Sigmoid colon (tissue), 7 donors: Measurements from ENCODE around the gene CR1. TPM values are rescaled to one million over a fixed set of nuclear protein-coding genes. Genes with fewer than 3 reads are reported as not detected.

ENCODE experiments used
- DNase-seq: peaks from one replicate; pipeline ENCODE4 v3.0.0-alpha.2; 2019
- H3K27ac ChIP-seq, 4 donors: fragments of 200-600 bp; sonication (generic); one replicate each; pipeline ENCODE4 v1.5.1; 2016 to 2019; ENCODE audit warnings: mild to moderate bottlenecking in 1 of 4
- H3K27me3 ChIP-seq, 3 donors: fragments of 200-600 bp; sonication (generic); one replicate each; pipeline ENCODE4 v1.5.1; 2019; ENCODE audit warnings: mild to moderate bottlenecking in 1 of 3
- H3K36me3 ChIP-seq, 4 donors: fragments of 200-600 bp; sonication (generic); one replicate each; pipeline ENCODE4 v1.5.1; 2016 to 2019
- H3K4me1 ChIP-seq, 4 donors: fragments of 200-600 bp; sonication (generic); one replicate each; pipeline ENCODE4 v1.5.1; 2017 to 2019
- H3K4me3 ChIP-seq, 4 donors: fragments of 200-600 bp; sonication (generic); one replicate each; pipeline ENCODE4 v1.5.1; 2017 to 2019; ENCODE audit warnings: mild to moderate bottlenecking in 2 of 4, moderate library complexity in 1 of 4
- H3K9me3 ChIP-seq, 4 donors: fragments of 200-600 bp in 3 of 4; sonication (generic) in 3 of 4; one replicate each; pipeline versions ENCODE4 v1.5.1 to v1.6.1; 2013 to 2019
- CTCF ChIP-seq, 4 experiments: fragments of 450-650 bp in 3 of 4; fragments of 200-600 bp in 1 of 4; IDR thresholded peaks; one replicate each; pipeline ENCODE4 v1.5.1; 2016 to 2019; ENCODE audit warnings: antibody characterized with exemption in 4 of 4, mild to moderate bottlenecking in 3 of 4, moderate library complexity in 2 of 4
- EP300 ChIP-seq, 4 donors: sonication (generic); formaldehyde crosslinking; IDR thresholded peaks; one replicate each; pipeline ENCODE4 v1.6.1; 2017; ENCODE audit warnings: antibody characterized with exemption in 4 of 4
- POLR2A ChIP-seq, 2 donors: fragments of 450-650 bp; IDR thresholded peaks; one replicate each; pipeline ENCODE4 v1.6.1; 2016; ENCODE audit warnings: antibody characterized with exemption in 2 of 2, mild to moderate bottlenecking in 2 of 2, moderate library complexity in 2 of 2
- POLR2AphosphoS5 ChIP-seq, 4 donors: sonication (generic); formaldehyde crosslinking; IDR thresholded peaks; one replicate each; pipeline ENCODE4 v1.6.1; 2017; ENCODE audit warnings: antibody characterized with exemption in 4 of 4
- WGBS, 2 donors: extraction: QIAGEN DNeasy Blood & Tissue Kit; methylation state at CpG; one replicate each; pipeline ENCODE4 v1.1.7; 2013; 5-methylcytosine and 5-hydroxymethylcytosine counted together
- intact Hi-C: fragments of 100-400 bp; cut with DNase I; formaldehyde crosslinking; loops from one replicate; pipeline ENCODE4 v1.15.1; 2023
- polyA plus RNA-seq, 3 donors: library from polyadenylated mRNA; stranded (reverse); fragments of 200-250 nt; gene quantifications; one replicate each; pipeline ENCODE4 v1.2.3, GENCODE V29; 2013
- total RNA-seq, 4 donors: library from RNA; depleted of rRNA; stranded (reverse); fragments of >200 nt; gene quantifications; one replicate each; pipeline ENCODE4 v1.1.0, GENCODE V29; 2016
- donor health status: healthy with polysubstance abuse.
- donor health status: Bipolar disorder and iron deficiency.
- donor health status: healthy.

CR1 gene
- total and polyA plus RNA-seq, 7 donors: 0.46 to 11.5 (median 5.8) TPM

GRCh38 chr1:207458414-207458813, 37.5 kb upstream of the CR1 start:
- no peaks in the 10 kb centered on the region for H3K36me3 ChIP-seq
- no peaks in the 10 kb centered on the region for H3K9me3 ChIP-seq
- DNase-seq: no peak
- peaks cover 0 to 16% (median 13%) of the 10 kb centered on the region in 4 donors for H3K4me1 ChIP-seq
- WGBS, 2 donors: 90 to 94% methylated on average over 1 of the region's 1 CpG
- TF ChIP-seq POLR2A (IDR thresholded peaks at IDR 0.05) (no peak), EP300 (IDR thresholded peaks at IDR 0.05) (no peak), POLR2AphosphoS5 (IDR thresholded peaks at IDR 0.05) (no peak), CTCF (IDR thresholded peaks at IDR 0.05) (no peak)
- intact Hi-C loops: no loop called here
- H3K27me3 ChIP-seq: peaks cover 13 to 28% (median 23%) of the 10 kb centered on the region in 3 donors
- no peak overlapping the region for H3K4me3 ChIP-seq
- H3K27ac ChIP-seq: no peak overlapping the region

GRCh38 chr1:207459008-207459407, 36.9 kb upstream of the CR1 start:
- TF ChIP-seq POLR2A (IDR thresholded peaks at IDR 0.05) (no peak), POLR2AphosphoS5 (IDR thresholded peaks at IDR 0.05) (no peak), EP300 (IDR thresholded peaks at IDR 0.05) (no peak), CTCF (IDR thresholded peaks at IDR 0.05) (no peak)
- Histone ChIP-seq H3K4me3 (no peak overlapping the region), H3K36me3 (no peaks in the 10 kb centered on the region), H3K27ac (no peak overlapping the region), H3K27me3 (peaks cover 11 to 22% (median 18%) of the 10 kb centered on the region in 3 donors), H3K9me3 (no peaks in the 10 kb centered on the region), H3K4me1 (peaks cover 0 to 13% (median 11%) of the 10 kb centered on the region in 4 donors)
- DNase-seq: no peak
- intact Hi-C loops: no loop called here
- WGBS, 2 donors: 62 to 92% methylated on average over 2 of the region's 2 CpGs

- WGBS, 2 donors: 84 to 95% methylated on average over 1 of the region's 1 CpG
- Histone ChIP-seq H3K27me3 (peaks cover 0 to 2% (median 0%) of the 10 kb centered on the region in 3 donors), H3K36me3 (no peaks in the 10 kb centered on the region), H3K4me3 (no peak overlapping the region), H3K4me1 (no peaks in the 10 kb centered on the region), H3K27ac (no peak overlapping the region), H3K9me3 (no peaks in the 10 kb centered on the region)
- DNase-seq: no peak
- no peak for TF ChIP-seq POLR2AphosphoS5 (IDR thresholded peaks at IDR 0.05)
- TF ChIP-seq POLR2A (IDR thresholded peaks at IDR 0.05): no peak
- no peak for TF ChIP-seq EP300 (IDR thresholded peaks at IDR 0.05)
- no peak for TF ChIP-seq CTCF (IDR thresholded peaks at IDR 0.05)
- intact Hi-C loops: no loop called here
Measured at GRCh38 chr1:207461649-207462048, 34.3 kb upstream of the CR1 start.

- intact Hi-C loops: no loop called here
- Histone ChIP-seq H3K36me3 (no peaks in the 10 kb centered on the region), H3K4me3 (no peak overlapping the region)
Measured at GRCh38 chr1:207462535-207462934, 33.4 kb upstream of the CR1 start.

More at GRCh38 chr1:207462535-207462934, 33.4 kb upstream of the CR1 start:
- Histone ChIP-seq H3K27ac (no peak overlapping the region), H3K27me3 (no peaks in the 10 kb centered on the region), H3K4me1 (no peaks in the 10 kb centered on the region), H3K9me3 (no peaks in the 10 kb centered on the region)
- TF ChIP-seq POLR2AphosphoS5 (IDR thresholded peaks at IDR 0.05) (no peak), CTCF (IDR thresholded peaks at IDR 0.05) (no peak), EP300 (IDR thresholded peaks at IDR 0.05) (no peak), POLR2A (IDR thresholded peaks at IDR 0.05) (no peak)
- DNase-seq: no peak
